Raji (cell line): Measurements from ENCODE around the gene ADAMTS8.

ENCODE experiments used
- POLR2A ChIP-seq: IDR thresholded peaks from 2 replicates; pipeline ENCODE4 v1.6.1; 2011; ENCODE audit warnings: low read depth, low read length, control low read depth; ENCODE audit not compliant: insufficient read depth

ADAMTS8 gene

GRCh38 chr11:130359419-130359818 lies 69.0 kb downstream of the ADAMTS8 start:
- TF ChIP-seq POLR2A: no peak

GRCh38 chr11:130358398-130358797 lies 70.0 kb downstream of the ADAMTS8 start:
- no peak for TF ChIP-seq POLR2A
